Stimulated activated CD4-positive, alpha-beta T cell treated with anti-CD3 and anti-CD28 coated beads, Interleukin-2, amount 100 ng/mL, for 48 hours (primary cell): ENCODE measurements around the gene SNRPD1.
"Not testable (repeated sequence)": the region's sequence is repeated elsewhere in the genome, so short reads cannot be mapped to it uniquely, and the experiment has no call there.

ENCODE experiments used
- DNase-seq, 2 donors: peaks; one replicate each; pipeline ENCODE4 v3.0.0-alpha.2; 2020

Gene SNRPD1

GRCh38 chr18:21612125-21613039 is at the start of gene SNRPD1:
Gene SNRPD1, plus strand, starts transcription at chr18:21612314. Its CDS starts 116 bp downstream, at chr18:21612430.
- DNase-seq: peak; percentile 89 to 91

DNA sequence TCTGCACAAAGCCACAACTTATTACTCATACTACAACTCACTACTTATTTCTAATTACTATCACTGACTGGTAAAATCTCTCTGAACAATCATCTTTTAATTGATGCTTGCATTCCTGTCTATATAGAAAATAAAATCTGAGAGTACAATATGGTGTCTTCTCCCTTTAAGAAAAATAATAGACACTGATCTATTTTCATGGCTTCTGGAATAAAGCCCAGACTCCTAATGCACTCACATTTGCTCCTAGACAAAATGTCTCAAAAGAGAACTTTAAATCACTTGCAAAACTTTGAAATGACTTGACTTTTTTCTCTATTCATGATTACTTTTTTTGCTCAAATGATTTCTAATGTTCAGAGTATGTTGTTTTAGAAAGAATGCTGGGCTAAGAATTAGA is 40.3 kb upstream of the SNRPD1 start:
- DNase-seq: no peak

- no peak for DNase-seq
These were observed 36.5 kb upstream of the SNRPD1 start for GRCh38 chr18:21575656-21576055.

GRCh38 chr18:21584391-21584790 is 27.7 kb upstream of the SNRPD1 start:
- DNase-seq: no peak

- DNase-seq: not testable (repeated sequence)
These were observed 19.8 kb upstream of the SNRPD1 start for GRCh38 chr18:21592361-21592760.

DNA sequence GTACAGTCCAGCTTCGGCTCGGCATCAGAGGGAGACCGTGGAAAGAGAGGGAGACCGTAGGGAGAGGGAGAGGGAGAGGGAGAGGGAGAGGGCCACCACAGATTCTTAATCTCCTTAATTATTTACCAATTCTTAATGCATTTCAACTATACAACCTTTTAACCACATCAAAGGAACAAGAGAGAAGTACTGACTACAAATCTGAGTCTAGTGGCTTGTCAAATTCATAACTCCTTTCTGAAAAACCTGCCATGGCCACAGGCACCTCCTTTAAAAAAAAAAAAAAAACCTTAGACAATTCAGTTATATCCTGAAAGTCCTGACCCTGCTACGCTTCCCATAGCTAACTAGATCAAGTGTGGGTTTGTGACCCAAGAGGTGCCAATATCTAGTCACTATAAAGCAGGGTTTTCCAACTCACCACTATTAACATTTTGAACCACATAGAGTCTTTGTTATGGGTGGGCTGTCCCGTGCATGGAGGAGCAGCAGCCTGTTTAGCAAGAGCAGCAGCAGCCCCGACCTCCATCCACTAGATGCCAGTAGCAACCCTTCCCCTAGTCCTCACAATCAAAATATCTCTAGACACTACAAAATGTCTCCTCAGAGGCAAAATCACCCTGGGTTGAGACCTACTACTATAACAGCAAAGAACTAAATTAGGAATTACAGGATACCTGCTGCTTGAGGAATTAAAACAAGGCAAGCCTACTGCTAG is 18.4 kb upstream of the SNRPD1 start:
- DNase-seq: no peak

- no peak for DNase-seq
These were observed 14.5 kb upstream of the SNRPD1 start for GRCh38 chr18:21597620-21598019.

- DNase-seq: no peak
These were observed 13.2 kb upstream of the SNRPD1 start for GRCh38 chr18:21598726-21599584.

DNA sequence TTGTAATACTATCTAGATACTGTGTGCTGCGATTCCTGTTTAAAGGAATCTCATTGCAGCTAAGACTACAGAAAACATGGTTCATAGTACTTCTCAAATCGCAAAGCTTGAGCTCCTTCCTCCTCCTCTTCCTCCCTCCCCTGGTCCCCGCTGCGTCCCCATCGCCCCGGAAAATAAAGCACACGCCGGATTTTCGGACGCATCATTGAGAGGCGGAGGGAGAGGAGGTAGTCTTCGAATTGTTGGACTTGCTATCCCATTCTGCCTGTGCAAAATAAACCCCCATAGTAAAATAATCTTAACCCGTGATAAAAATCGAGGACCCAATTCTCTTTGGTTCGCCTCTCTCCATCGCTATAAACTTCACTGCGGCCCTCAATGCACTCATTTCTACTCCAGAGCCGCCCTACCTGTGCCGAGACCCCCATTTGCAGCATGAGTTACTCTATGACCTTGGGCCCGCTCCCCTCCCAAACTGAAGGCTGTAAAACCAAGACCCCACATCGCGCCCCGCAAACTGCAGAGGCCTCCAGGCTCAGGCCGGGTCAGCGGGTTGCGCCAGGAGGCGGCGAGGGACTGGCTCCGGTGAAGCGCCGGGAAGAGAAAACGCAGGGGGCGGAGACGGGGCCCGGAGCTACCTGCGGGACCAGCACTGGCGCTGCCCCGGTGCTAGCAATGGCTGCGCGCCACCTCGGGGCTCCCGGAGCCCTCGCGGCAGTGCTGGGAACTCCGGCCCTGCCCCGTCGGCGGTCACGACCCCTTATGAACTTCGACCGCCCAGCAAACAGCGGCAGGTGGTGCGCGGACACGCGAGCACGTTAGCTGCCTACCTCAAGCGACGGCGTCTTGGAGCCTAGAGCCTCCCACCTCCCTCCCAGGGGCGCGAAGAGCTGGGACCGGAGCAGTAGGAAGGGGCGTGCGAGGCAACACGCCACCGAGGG is 12.3 kb upstream of the SNRPD1 start:
- DNase-seq: peak in 1 of 2 donors; percentile 33

DNA sequence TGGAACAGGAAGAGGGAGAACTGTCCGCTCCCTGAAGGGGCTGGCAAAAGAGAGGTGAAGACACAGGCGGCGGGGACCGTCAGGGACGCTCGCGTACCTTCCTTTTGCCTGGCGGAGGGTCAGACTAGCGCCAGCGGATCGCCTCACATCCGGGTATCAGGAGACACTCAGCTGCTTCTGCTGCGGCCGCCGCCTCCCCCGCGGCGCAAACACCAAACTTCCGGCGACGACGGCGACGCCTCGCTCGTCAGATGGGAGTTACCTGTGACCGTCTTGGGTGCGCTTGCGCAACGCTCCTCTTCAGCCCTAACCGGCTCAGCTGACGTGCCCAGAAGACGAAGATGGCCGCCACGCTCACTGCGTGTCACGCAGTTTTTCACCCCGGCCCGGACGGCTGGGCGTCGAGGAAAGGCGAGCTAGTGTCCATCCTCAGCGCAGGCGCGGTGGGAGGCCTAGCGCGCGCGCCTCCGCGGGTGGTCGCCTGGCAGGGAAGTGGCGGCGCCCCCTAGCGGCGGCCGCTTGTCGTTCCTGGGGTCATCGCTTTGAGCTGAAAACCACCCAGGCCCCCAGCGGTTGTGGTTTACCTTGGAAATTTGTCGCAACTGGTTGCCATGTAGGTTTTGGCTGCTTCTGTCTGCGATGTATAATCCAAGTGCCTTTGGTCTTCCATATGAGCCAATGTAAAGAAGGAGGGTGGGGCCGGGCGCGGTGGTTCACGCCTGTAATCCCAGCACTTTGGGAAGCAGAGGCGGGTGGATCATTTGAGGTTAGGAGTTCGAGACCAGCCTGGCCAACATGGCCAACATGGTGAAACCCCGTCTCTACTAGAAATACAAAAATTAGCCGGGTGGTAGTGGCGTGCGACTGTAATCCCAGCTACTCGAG is 11.3 kb upstream of the SNRPD1 start, which contains the start of gene ESCO1:
ESCO1 (minus strand) TSS at position 179 of the 885 bp plus-strand sequence. CDS start 25,861 bp downstream, outside the sequence.
- peak; percentile 85 to 87 for DNase-seq

- DNase-seq: no peak
These were observed 9.9 kb upstream of the SNRPD1 start for GRCh38 chr18:21602299-21602587.

DNA sequence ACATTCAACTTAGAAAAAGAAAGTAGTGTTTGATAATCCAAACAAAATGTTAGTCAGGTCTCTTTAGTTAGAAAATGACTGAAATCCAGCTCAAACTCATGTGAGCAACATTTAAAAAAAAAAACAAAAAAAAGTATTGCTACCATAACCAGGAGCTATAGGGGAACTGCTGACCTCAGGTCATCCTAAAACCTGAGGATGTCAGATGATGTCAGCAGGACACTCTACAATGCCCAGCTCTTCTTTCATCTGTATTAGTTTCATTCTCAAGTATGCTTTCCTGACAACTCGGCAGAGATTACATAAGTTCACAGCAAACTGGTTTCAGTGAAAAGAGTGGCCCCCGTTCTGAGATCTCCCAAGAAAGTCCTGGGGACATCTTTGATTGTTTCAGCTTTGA is 7.4 kb upstream of the SNRPD1 start:
- no peak for DNase-seq

DNA sequence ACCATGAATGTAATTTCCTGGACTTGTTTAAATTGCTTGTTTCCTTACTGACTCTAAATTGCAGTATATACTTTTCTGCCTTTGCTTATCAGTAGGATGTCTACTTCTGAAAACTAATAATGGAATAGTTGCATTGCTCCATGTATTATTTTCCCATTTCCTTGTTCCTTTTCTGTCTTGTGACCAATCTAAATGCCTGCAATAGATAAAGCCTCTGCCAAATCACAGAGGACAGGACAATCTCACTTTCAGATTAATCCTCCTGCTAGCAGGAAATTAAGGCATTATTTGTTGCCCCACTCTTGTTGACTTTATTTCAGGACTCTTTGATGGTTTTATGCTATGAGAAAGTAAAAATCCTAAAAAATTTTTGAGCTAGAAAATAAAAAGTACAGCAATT is 6.9 kb upstream of the SNRPD1 start:
- no peak for DNase-seq

GRCh38 chr18:21611401-21612124 is 551 bp upstream of the SNRPD1 start:
- DNase-seq: not testable (repeated sequence)

DNA sequence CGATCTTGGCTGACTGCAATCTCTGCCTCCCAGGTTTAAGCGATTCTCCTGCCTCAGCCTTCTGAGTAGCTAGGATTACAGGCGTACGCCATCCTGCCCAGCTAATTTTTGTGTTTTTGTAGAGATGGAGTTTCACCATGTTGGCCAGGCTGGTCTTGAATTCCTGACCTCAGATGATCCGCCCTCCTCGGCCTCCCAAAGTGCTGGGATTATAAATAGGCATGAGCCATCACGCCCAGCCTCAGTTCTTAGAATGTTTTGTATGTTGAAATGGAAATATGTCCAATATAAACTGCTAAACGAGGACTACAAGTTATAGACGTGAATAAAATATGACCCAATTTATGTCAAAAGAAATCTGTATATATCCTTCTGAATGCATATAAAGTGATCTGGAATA is 9.5 kb downstream of the SNRPD1 start:
- DNase-seq: not testable (repeated sequence)

DNA sequence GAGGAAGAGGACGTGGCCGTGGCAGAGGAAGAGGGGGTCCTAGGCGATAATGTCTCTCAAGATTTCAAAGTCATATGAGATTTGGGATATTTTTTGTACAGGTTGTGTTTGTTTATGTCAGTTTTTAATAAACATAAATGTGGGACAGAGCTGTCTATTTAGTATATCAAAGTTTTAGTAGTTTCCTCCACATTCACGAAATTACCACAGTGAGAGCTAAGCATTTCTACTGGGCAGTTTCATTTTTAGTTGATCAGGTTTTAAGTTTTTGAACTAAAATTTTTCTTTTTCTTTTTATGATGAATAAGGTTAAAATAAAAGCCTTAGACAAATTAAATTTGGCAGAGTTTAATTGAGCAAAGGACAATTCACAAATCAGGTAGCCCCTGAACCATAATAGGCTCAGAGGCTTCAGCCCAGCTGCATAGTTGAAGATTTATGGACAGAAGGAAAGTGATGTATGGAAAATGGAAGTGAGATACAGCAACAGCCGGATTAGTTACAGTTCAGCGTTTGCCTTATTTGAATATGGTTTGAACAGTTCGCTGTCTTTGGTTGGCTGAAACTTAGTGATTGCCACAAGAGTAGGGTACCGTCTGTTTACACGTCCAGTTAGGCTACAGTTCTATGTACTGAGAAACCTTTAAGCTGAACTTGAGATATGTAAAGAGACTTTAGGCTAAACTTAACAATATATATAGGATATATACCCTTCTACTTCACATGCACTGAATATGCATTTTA is 17.1 kb downstream of the SNRPD1 start:
- no peak for DNase-seq

DNA sequence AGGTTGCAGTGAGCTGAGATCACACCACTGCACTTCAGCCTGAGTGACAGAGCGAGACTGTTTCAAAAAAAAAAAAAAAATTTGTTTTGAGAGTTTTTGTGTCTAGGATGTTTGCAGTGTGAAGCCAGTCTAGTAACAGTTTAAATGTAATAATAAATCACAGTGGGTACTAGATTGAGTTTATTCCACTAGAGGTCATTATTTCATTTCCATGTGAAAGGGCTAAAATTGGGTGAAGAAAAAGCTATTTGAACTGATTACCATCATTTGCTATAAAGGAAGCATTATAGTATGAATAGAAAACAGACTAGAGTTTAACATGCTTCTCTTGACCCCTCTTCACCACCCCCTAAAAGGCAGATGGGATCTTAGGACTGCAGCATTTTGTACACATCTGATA is 20.3 kb downstream of the SNRPD1 start:
- no peak for DNase-seq

GRCh38 chr18:21634588-21635199 is 22.6 kb downstream of the SNRPD1 start:
- no peak for DNase-seq

- no peak for DNase-seq
These were observed 24.7 kb downstream of the SNRPD1 start for GRCh38 chr18:21636769-21637168.
